Lower leg skin (tissue), 3 donors: Measurements from ENCODE around the gene GAB3.
"Not testable (repeated sequence)": the region's sequence is repeated elsewhere in the genome, so short reads cannot be mapped to it uniquely, and the experiment has no call there.

Source experiments
- CTCF ChIP-seq, 3 donors: fragments of 450-650 bp; IDR thresholded peaks; one replicate each; pipeline ENCODE4 v1.5.1; 2016; ENCODE audit warnings: antibody characterized with exemption in 3 of 3, mild to moderate bottlenecking in 3 of 3, moderate library complexity in 2 of 3
- POLR2A ChIP-seq, 2 donors: fragments of 450-650 bp; IDR thresholded peaks; one replicate each; pipeline ENCODE4 v1.6.1; 2016 to 2017; ENCODE audit warnings: antibody characterized with exemption in 2 of 2, mild to moderate bottlenecking in 1 of 2, moderate library complexity in 1 of 2

DNA sequence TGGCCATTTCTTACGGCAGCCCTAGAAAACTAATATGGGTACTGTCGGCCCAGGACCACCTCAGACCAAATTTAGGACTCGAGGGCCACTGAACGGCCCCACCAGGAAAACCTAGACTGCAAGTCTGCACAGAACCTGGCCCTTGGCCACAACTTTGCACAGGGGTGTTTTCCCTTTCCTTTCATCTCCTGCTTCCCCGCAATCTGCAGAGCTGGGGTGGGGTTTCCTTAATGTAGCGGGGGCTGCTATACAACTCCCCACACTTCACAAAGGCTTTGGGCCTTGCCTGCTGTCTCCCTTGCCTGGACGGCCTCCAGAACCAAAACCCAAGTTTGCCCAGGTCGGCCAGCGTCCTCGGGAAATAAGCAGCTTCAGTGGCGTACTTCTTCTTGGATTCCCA lies 119.9 kb downstream of the GAB3 start:
- not testable (repeated sequence) for TF ChIP-seq CTCF, POLR2A (IDR thresholded peaks at IDR 0.05)
